ENCODE measurements around the gene NDUFA11.
"Not testable (repeated sequence)": the region's sequence is repeated elsewhere in the genome, so short reads cannot be mapped to it uniquely, and the experiment has no call there.

The NDUFA11 gene

DNA sequence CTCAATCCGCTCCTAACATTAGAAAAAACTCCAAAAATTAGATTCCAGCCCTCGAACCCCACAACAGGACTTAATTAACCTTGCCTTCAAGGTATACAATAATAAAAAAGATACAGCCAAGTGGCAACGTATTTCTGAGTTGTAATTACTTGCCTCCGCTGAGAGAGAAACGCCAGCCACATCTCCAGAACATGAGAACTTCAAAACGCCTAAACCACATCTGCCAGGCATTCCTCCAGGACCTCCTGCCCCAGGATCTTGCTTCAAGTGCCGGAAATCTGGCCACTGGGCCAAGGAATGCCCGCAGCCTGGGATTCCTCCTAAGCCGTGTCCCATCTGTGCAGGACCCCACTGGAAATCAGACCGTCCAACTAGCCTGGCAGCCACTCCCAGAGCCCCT, 49.5 kb downstream of the NDUFA11 start:
- not testable (repeated sequence) for H3K4me3 Mint-ChIP-seq; H3K36me3 Mint-ChIP-seq; H3K27ac Mint-ChIP-seq; ATAC-seq (ENCODE audit: low read depth); H3K27me3 Mint-ChIP-seq; H3K9me3 Mint-ChIP-seq; H3K4me1 Mint-ChIP-seq; DNase-seq (ENCODE audit: low spot score in 2 of 2)

DNA sequence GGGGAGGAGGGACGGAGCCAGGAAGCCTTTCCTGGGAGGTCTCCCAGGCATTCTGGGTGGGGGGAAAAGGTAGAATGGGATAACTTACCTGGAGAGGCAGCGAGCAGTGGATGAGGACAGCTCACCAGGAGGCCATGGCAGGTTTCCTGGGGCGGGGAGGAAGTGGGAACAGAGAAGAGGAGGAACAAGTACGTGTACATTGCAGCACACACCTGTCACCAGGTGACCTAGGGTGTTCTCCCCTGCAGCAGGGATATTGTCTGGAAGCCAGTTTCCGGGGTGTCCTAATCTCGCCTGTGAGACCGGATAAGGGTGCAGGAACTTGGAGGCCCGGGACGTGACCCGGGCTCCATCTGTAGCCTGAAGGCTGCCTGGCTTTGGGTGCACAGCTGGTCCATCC, 52.3 kb downstream of the NDUFA11 start, which contains the start of gene FUT3:
TSS of gene FUT3 (minus strand) at position 148 of the 400 bp plus-strand sequence.
- no peak for DNase-seq (ENCODE audit: low spot score in 2 of 2)
- no peak within 1 kb of the TSS for H3K4me3 Mint-ChIP-seq
- no peak within 1 kb of the TSS for H3K27ac Mint-ChIP-seq
- H3K4me1 Mint-ChIP-seq: no peaks in the 10 kb centered on the region
- no peak for ATAC-seq (ENCODE audit: low read depth)
- peaks cover 3% of the 10 kb centered on the region for H3K27me3 Mint-ChIP-seq
- H3K9me3 Mint-ChIP-seq: peaks cover 3% of the 10 kb centered on the region
- H3K36me3 Mint-ChIP-seq: no peaks in the 10 kb centered on the region

DNA sequence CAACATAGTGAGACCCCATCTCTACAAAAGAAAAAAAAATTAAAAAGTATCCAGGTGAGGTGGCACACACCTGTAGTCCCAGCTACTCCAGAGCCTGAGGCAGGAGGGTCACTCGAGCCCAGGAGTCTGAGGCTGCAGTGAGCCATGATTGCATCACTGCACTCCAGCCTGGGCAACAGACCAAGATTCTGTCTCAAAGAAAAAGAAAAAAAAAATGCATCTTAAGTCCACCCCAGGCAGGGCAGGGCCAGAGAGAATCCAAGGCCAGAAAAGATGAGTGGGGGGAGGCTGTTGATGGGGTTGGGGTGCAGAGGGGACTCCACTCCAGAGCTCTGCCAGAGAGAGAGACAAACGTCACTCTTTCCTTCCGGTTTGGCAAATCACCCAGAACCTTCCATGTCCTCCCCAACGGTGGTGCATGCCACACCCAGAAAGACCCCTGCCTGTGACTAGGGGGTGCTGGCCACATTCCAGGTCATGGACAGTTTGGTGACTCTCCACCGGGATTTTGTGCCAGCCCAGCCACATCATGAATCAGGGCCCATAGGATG, 52.8 kb downstream of the NDUFA11 start:
- Mint-ChIP-seq H3K9me3 (peaks cover 3% of the 10 kb centered on the region), H3K27me3 (peaks cover 3% of the 10 kb centered on the region), H3K36me3 (no peaks in the 10 kb centered on the region), H3K4me3 (no peak overlapping the region), H3K27ac (no peak overlapping the region), H3K4me1 (no peaks in the 10 kb centered on the region)
- ATAC-seq (ENCODE audit: low read depth) (no peak), DNase-seq (ENCODE audit: low spot score in 2 of 2) (no peak)

DNA sequence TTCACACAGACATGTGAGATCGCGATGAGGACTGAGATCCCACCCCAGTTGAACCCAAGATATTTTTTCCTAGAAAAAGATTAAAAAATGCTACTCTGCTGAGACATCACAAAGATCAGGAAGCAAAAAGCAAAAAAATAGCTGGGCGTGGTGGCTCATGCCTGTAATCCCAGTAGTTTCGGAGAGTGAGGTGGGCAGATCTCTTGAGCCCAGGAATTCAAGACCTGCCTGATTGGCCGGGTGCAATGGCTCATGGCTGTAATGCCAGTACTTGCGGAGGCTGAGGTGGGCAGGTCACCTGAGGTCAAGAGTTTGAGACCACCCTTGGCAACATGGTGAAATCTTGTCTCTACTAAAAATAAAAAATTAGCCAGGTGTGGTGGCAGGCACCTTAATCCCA, 53.4 kb downstream of the NDUFA11 start:
- Mint-ChIP-seq H3K9me3 (peaks cover 3% of the 10 kb centered on the region), H3K36me3 (no peaks in the 10 kb centered on the region), H3K4me1 (no peaks in the 10 kb centered on the region), H3K4me3 (no peak overlapping the region), H3K27me3 (peaks cover 3% of the 10 kb centered on the region), H3K27ac (no peak overlapping the region)
- DNase-seq (ENCODE audit: low spot score in 2 of 2) (no peak), ATAC-seq (ENCODE audit: low read depth) (no peak)

DNA sequence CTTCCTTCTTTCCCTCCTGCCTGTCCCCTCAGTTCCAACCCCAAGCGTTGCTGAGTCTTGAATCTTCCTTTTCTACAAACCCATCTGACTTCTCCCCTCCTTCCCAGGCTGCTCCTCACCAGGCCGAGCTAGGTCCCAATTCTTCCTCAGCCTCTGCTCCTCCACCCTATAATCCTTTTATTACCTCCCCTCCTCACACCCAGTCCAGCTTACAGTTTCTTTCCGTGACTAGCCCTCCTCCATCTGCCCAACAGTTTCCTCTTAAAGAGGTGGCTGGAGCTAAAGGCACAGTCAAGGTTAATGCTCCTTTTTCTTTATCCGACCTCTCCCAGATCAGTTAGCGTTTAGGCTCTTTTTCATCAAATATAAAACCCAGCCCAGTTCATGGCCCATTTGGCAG, 55.0 kb downstream of the NDUFA11 start:
- not testable (repeated sequence) for H3K9me3 Mint-ChIP-seq; H3K36me3 Mint-ChIP-seq; H3K27ac Mint-ChIP-seq; DNase-seq (ENCODE audit: low spot score in 2 of 2); H3K27me3 Mint-ChIP-seq; H3K4me1 Mint-ChIP-seq; ATAC-seq (ENCODE audit: low read depth); H3K4me3 Mint-ChIP-seq

- H3K4me3 Mint-ChIP-seq; ATAC-seq (ENCODE audit: low read depth); H3K36me3 Mint-ChIP-seq; DNase-seq (ENCODE audit: low spot score in 2 of 2); H3K9me3 Mint-ChIP-seq; H3K4me1 Mint-ChIP-seq; H3K27ac Mint-ChIP-seq; H3K27me3 Mint-ChIP-seq: not testable (repeated sequence)
Measured at GRCh38 chr19:5847846-5848245, 55.7 kb downstream of the NDUFA11 start.

Data from memory B cell (primary cell).